ENCODE measurements around the gene RNF187. TPM values are rescaled to one million over a fixed set of nuclear protein-coding genes. Genes with fewer than 3 reads are reported as not detected.
A peak's percentile ranks its signal among the peaks of the same experiment; 100 is the strongest.

The RNF187 gene
- total and polyA plus RNA-seq, 2 experiments from 2014 or later = 52.4 to 135 TPM

DNA sequence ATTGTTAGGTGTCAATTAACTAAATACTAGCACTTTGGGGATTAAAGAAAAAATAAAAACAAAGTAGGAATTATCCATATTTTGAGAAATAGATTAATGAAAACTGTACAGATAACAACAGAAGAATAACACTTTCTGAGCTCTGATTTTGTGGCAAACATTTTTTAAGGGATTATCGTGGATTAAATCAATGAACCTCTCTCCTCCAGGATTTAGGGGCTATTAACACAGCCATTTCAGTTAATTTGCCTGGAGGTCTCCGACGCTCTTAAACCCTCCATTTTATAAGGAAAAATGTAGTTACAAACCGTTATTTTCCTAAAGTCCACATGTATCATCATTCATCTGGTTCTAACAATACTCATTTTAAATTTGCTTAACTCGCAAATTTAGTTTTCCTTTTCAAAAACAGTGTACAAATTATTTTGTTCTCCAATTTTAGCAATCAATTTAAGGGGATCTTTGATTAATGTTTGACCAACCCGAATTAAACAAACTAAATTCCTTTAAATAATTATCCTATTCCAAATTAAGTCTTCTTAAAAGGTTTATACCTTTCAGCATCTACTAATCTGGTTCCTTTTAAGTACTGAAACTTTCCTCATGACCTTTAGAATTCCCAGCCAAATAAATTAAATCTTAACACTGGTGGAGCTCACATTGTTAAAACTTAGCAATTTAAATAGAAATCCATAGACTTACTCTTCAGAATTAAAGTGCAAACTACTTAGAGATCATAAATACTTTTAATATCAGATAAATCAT, 30.7 kb upstream of the RNF187 start:
- peak overlapping the region; percentile 84 for H3K4me2 ChIP-seq
- no peaks in the 10 kb centered on the region for H3K36me3 ChIP-seq (replicated peaks; ENCODE audit: insufficient read depth, low read depth)
- TF ChIP-seq CTCF (IDR thresholded peaks at IDR 0.05; ENCODE audit: poor library complexity) (no peak), EZH2phosphoT487 (IDR thresholded peaks at IDR 0.05; ENCODE audit: low read depth, severe bottlenecking, unreplicated experiment) (no peak), EZH2 (IDR thresholded peaks at IDR 0.05; ENCODE audit: borderline replicate concordance) (no peak)
- H4K20me1 ChIP-seq (ENCODE audit: insufficient read depth, poor library complexity, severe bottlenecking) = peaks cover 5% of the 10 kb centered on the region
- peaks cover 22% of the 10 kb centered on the region for H3K4me1 ChIP-seq (ENCODE audit: insufficient read depth)
- no peaks in the 10 kb centered on the region for H3K9me2 ChIP-seq (replicated peaks; ENCODE audit: insufficient read depth)
- peak overlapping the region; percentile 58 for H2AFZ ChIP-seq
- DNase-seq (ENCODE audit: low spot score) = no peak
- no peaks in the 10 kb centered on the region for H3K9me3 ChIP-seq (ENCODE audit: low read depth)
- H3K4me3 ChIP-seq = peak overlapping the region; percentile 40
- 25% methylated on average over 6 of the region's 6 CpGs for WGBS (ENCODE audit: low lambda C conversion rate, missing lambda C conversion rate)
- H3K27me3 ChIP-seq = peaks cover 3% of the 10 kb centered on the region
- peaks cover 33% of the 10 kb centered on the region for H3K79me2 ChIP-seq
- peak overlapping the region; percentile 93 for H3K27ac ChIP-seq

GRCh38 chr1:228457017-228457395, 30.2 kb upstream of the RNF187 start:
- TF ChIP-seq CTCF (IDR thresholded peaks at IDR 0.05; ENCODE audit: poor library complexity) = no peak
- TF ChIP-seq EZH2phosphoT487 (IDR thresholded peaks at IDR 0.05; ENCODE audit: low read depth, severe bottlenecking, unreplicated experiment) = no peak
- TF ChIP-seq EZH2 (IDR thresholded peaks at IDR 0.05; ENCODE audit: borderline replicate concordance) = no peak
- no peak for DNase-seq (ENCODE audit: low spot score)
- Histone ChIP-seq H3K4me1 (ENCODE audit: insufficient read depth) (peaks cover 22% of the 10 kb centered on the region), H2AFZ (peak overlapping the region; percentile 58), H3K4me2 (peak overlapping the region; percentile 84), H3K9me3 (ENCODE audit: low read depth) (no peaks in the 10 kb centered on the region), H4K20me1 (ENCODE audit: insufficient read depth, poor library complexity, severe bottlenecking) (peaks cover 5% of the 10 kb centered on the region), H3K9me2 (replicated peaks; ENCODE audit: insufficient read depth) (no peaks in the 10 kb centered on the region), H3K36me3 (replicated peaks; ENCODE audit: insufficient read depth, low read depth) (no peaks in the 10 kb centered on the region), H3K4me3 (peak overlapping the region; percentile 40), H3K27me3 (peaks cover 9% of the 10 kb centered on the region), H3K27ac (peak overlapping the region; percentile 93), H3K79me2 (peaks cover 33% of the 10 kb centered on the region)
- 2% methylated on average over 13 of the region's 13 CpGs for WGBS (ENCODE audit: low lambda C conversion rate, missing lambda C conversion rate)

- peak overlapping the region; percentile 74 for H3K4me3 ChIP-seq
- peaks cover 22% of the 10 kb centered on the region for H3K4me1 ChIP-seq (ENCODE audit: insufficient read depth)
- H3K36me3 ChIP-seq (replicated peaks; ENCODE audit: insufficient read depth, low read depth) = no peaks in the 10 kb centered on the region
- WGBS (ENCODE audit: low lambda C conversion rate, missing lambda C conversion rate) = under 1% methylated on average over 74 of the region's 74 CpGs
- H3K9me3 ChIP-seq (ENCODE audit: low read depth) = no peaks in the 10 kb centered on the region
- TF ChIP-seq EZH2phosphoT487 (IDR thresholded peaks at IDR 0.05; ENCODE audit: low read depth, severe bottlenecking, unreplicated experiment) (no peak), CTCF (IDR thresholded peaks at IDR 0.05; ENCODE audit: poor library complexity) (peak; percentile 40)
- peaks cover 33% of the 10 kb centered on the region for H3K79me2 ChIP-seq
- H4K20me1 ChIP-seq (ENCODE audit: insufficient read depth, poor library complexity, severe bottlenecking) = peaks cover 5% of the 10 kb centered on the region
- H3K9me2 ChIP-seq (replicated peaks; ENCODE audit: insufficient read depth) = no peaks in the 10 kb centered on the region
- peak overlapping the region; percentile 96 for H3K4me2 ChIP-seq
- peak overlapping the region; percentile 58 for H2AFZ ChIP-seq
- peaks cover 13% of the 10 kb centered on the region for H3K27me3 ChIP-seq
- H3K27ac ChIP-seq = peak overlapping the region; percentile 93
- peak; percentile 97 for DNase-seq (ENCODE audit: low spot score)
Observed at GRCh38 chr1:228457396-228458176, 29.6 kb upstream of the RNF187 start.

All from hepatocyte (in vitro differentiated cells).